ENCODE measurements around the gene MRAP2.
"Not testable (repeated sequence)": the region's sequence is repeated elsewhere in the genome, so short reads cannot be mapped to it uniquely, and the experiment has no call there.

The MRAP2 gene

GRCh38 chr6:84089081-84089480 lies 55.5 kb downstream of the MRAP2 start:
- Histone ChIP-seq H3K36me3 (ENCODE audit: control insufficient read depth, insufficient read depth, low read length) (no peaks in the 10 kb centered on the region), H3K4me3 (ENCODE audit: insufficient read depth, low read depth, low read length) (no peak overlapping the region), H3K4me1 (ENCODE audit: control insufficient read depth, insufficient read depth, low read length) (no peaks in the 10 kb centered on the region), H3K27me3 (ENCODE audit: control insufficient read depth, insufficient read depth, low read length, poor library complexity, severe bottlenecking) (no peaks in the 10 kb centered on the region), H3K27ac (ENCODE audit: insufficient read depth, low read depth, low read length, poor library complexity, severe bottlenecking) (no peak overlapping the region), H3K9me3 (ENCODE audit: control insufficient read depth, low read length) (no peaks in the 10 kb centered on the region)
- WGBS, 2 experiments: 91 to 94% methylated on average over 4 of the region's 4 CpGs

- Histone ChIP-seq H3K27me3 (ENCODE audit: control insufficient read depth, insufficient read depth, low read length, poor library complexity, severe bottlenecking) (no peaks in the 10 kb centered on the region), H3K36me3 (ENCODE audit: control insufficient read depth, insufficient read depth, low read length) (no peaks in the 10 kb centered on the region), H3K27ac (ENCODE audit: insufficient read depth, low read depth, low read length, poor library complexity, severe bottlenecking) (no peak overlapping the region), H3K4me1 (ENCODE audit: control insufficient read depth, insufficient read depth, low read length) (no peaks in the 10 kb centered on the region), H3K4me3 (ENCODE audit: insufficient read depth, low read depth, low read length) (no peak overlapping the region), H3K9me3 (ENCODE audit: control insufficient read depth, low read length) (no peaks in the 10 kb centered on the region)
- WGBS, 2 experiments: 81 to 100% methylated on average over 3 of the region's 3 CpGs
Observed at GRCh38 chr6:84089552-84089951, 56.0 kb downstream of the MRAP2 start.

DNA sequence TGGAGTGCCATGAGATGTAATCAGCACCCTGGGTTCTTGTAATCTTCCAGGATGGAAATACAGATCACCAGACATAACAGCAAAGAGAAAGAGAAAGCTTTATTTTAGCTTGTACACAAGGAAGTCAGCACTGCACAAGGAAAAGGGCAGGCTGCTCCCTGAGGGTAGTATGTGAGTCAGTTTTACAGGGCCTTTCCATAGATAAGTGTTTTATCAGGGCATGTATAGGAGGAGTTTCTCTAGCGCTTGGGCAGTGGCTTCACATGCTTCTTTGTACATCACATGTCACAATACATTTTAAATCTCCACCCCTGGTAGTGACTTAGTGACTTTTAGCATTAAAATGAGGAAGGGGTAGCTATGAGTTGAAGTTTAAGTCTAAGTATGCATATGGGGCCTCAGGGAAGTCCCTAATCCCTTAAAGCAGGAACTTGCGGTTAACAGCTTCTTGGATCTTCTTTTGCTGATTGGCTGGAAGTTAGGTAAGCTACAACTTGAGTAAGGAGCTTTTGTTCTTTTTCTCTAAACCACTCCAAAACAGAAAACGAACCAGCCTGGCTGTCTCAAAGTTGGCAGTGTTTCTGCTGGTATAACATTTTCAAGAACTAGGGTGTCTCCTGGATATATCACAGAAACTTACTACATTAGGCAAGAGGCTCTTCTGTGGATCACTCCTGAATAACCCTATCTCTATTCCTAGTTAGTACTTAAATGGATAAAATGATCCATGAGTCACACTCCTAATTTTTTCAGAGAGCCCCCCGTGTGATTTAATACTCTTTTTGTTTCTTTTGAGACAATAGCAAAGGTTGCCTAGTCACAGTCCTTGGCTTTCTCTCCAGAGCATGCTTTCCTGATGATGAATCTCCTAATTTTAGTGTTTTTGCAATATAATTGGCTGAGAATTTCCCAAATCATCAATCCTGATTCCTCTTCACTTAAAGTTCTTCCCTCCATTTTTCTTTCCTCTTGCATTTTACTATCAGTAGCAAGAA lies 60.2 kb downstream of the MRAP2 start:
- WGBS, 2 experiments: 85 to 95% methylated on average over 3 to 4 of the region's 4 CpGs
- Histone ChIP-seq H3K27ac (ENCODE audit: insufficient read depth, low read depth, low read length, poor library complexity, severe bottlenecking) (no peak overlapping the region), H3K27me3 (ENCODE audit: control insufficient read depth, insufficient read depth, low read length, poor library complexity, severe bottlenecking) (no peaks in the 10 kb centered on the region), H3K36me3 (ENCODE audit: control insufficient read depth, insufficient read depth, low read length) (no peaks in the 10 kb centered on the region), H3K4me1 (ENCODE audit: control insufficient read depth, insufficient read depth, low read length) (no peaks in the 10 kb centered on the region), H3K4me3 (ENCODE audit: insufficient read depth, low read depth, low read length) (no peak overlapping the region), H3K9me3 (ENCODE audit: control insufficient read depth, low read length) (no peaks in the 10 kb centered on the region)

DNA sequence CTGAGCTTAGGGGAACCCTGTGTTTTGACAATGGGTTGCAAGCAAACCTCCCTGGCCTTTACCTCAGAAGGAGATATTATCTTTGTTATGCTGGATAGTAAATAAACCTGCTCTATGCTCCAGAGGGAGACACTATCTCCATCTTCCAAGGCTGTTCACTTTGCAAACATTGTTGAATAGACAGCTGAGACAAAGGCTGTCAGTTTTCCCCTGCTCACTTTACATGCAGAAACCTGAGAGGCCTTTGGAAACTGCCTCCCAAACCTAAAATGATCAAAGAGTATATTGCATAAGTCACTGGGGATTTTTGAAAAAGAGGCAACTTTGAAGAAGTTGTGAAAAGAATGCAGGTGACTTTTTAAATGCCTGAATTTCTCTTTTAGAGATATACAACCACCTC lies 61.6 kb downstream of the MRAP2 start:
- H3K27ac ChIP-seq (ENCODE audit: insufficient read depth, low read depth, low read length, poor library complexity, severe bottlenecking): no peak overlapping the region
- no peaks in the 10 kb centered on the region for H3K36me3 ChIP-seq (ENCODE audit: control insufficient read depth, insufficient read depth, low read length)
- no peaks in the 10 kb centered on the region for H3K4me1 ChIP-seq (ENCODE audit: control insufficient read depth, insufficient read depth, low read length)
- no peaks in the 10 kb centered on the region for H3K9me3 ChIP-seq (ENCODE audit: control insufficient read depth, low read length)
- no peak overlapping the region for H3K4me3 ChIP-seq (ENCODE audit: insufficient read depth, low read depth, low read length)
- H3K27me3 ChIP-seq (ENCODE audit: control insufficient read depth, insufficient read depth, low read length, poor library complexity, severe bottlenecking): no peaks in the 10 kb centered on the region

GRCh38 chr6:84103029-84103428 lies 69.5 kb downstream of the MRAP2 start:
- H3K4me1 ChIP-seq (ENCODE audit: control insufficient read depth, insufficient read depth, low read length): no peaks in the 10 kb centered on the region
- 93 to 98% methylated on average over 1 of the region's 1 CpG for WGBS, 2 experiments
- H3K27me3 ChIP-seq (ENCODE audit: control insufficient read depth, insufficient read depth, low read length, poor library complexity, severe bottlenecking): no peaks in the 10 kb centered on the region
- H3K27ac ChIP-seq (ENCODE audit: insufficient read depth, low read depth, low read length, poor library complexity, severe bottlenecking): no peak overlapping the region
- no peaks in the 10 kb centered on the region for H3K36me3 ChIP-seq (ENCODE audit: control insufficient read depth, insufficient read depth, low read length)
- H3K9me3 ChIP-seq (ENCODE audit: control insufficient read depth, low read length): no peaks in the 10 kb centered on the region
- H3K4me3 ChIP-seq (ENCODE audit: insufficient read depth, low read depth, low read length): no peak overlapping the region

GRCh38 chr6:84105215-84105924 lies 71.8 kb downstream of the MRAP2 start:
- not testable (repeated sequence) for H3K9me3 ChIP-seq (ENCODE audit: control insufficient read depth, low read length); H3K4me3 ChIP-seq (ENCODE audit: insufficient read depth, low read depth, low read length); H3K27ac ChIP-seq (ENCODE audit: insufficient read depth, low read depth, low read length, poor library complexity, severe bottlenecking); H3K4me1 ChIP-seq (ENCODE audit: control insufficient read depth, insufficient read depth, low read length); H3K27me3 ChIP-seq (ENCODE audit: control insufficient read depth, insufficient read depth, low read length, poor library complexity, severe bottlenecking); H3K36me3 ChIP-seq (ENCODE audit: control insufficient read depth, insufficient read depth, low read length)
- WGBS, 2 experiments: 84 to 89% methylated on average over 3 of the region's 3 CpGs

- Histone ChIP-seq H3K4me1 (ENCODE audit: control insufficient read depth, insufficient read depth, low read length) (no peaks in the 10 kb centered on the region), H3K4me3 (ENCODE audit: insufficient read depth, low read depth, low read length) (no peak overlapping the region), H3K36me3 (ENCODE audit: control insufficient read depth, insufficient read depth, low read length) (no peaks in the 10 kb centered on the region), H3K9me3 (ENCODE audit: control insufficient read depth, low read length) (no peaks in the 10 kb centered on the region), H3K27me3 (ENCODE audit: control insufficient read depth, insufficient read depth, low read length, poor library complexity, severe bottlenecking) (no peaks in the 10 kb centered on the region), H3K27ac (ENCODE audit: insufficient read depth, low read depth, low read length, poor library complexity, severe bottlenecking) (no peak overlapping the region)
Observed at GRCh38 chr6:84107495-84107894, 73.9 kb downstream of the MRAP2 start.

DNA sequence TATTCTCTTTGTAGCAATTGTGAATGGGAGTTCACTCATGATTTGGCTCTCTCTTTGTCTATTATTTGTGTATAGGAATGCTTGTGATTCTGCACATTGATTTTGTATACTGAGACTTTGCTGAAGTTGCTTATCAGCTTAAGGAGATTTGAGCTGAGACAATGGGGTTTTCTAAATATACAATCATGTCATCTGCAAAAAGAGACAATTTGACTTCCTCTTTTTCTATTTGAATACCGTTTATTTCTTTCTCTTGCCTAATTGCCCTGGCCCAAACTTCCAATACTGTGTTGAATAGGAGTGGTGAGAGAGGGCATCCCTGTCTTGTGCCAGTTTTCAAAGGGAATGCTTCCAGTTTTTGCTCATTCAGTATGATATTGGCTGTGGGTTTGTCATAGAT lies 77.8 kb downstream of the MRAP2 start:
- not testable (repeated sequence) for H3K4me3 ChIP-seq (ENCODE audit: insufficient read depth, low read depth, low read length); H3K36me3 ChIP-seq (ENCODE audit: control insufficient read depth, insufficient read depth, low read length); H3K27me3 ChIP-seq (ENCODE audit: control insufficient read depth, insufficient read depth, low read length, poor library complexity, severe bottlenecking); H3K9me3 ChIP-seq (ENCODE audit: control insufficient read depth, low read length); H3K4me1 ChIP-seq (ENCODE audit: control insufficient read depth, insufficient read depth, low read length); H3K27ac ChIP-seq (ENCODE audit: insufficient read depth, low read depth, low read length, poor library complexity, severe bottlenecking)
- 100% methylated on average over 1 of the region's 1 CpG; no CpG with 5 or more reads in 1 of the 2 experiments for WGBS, 2 experiments

DNA sequence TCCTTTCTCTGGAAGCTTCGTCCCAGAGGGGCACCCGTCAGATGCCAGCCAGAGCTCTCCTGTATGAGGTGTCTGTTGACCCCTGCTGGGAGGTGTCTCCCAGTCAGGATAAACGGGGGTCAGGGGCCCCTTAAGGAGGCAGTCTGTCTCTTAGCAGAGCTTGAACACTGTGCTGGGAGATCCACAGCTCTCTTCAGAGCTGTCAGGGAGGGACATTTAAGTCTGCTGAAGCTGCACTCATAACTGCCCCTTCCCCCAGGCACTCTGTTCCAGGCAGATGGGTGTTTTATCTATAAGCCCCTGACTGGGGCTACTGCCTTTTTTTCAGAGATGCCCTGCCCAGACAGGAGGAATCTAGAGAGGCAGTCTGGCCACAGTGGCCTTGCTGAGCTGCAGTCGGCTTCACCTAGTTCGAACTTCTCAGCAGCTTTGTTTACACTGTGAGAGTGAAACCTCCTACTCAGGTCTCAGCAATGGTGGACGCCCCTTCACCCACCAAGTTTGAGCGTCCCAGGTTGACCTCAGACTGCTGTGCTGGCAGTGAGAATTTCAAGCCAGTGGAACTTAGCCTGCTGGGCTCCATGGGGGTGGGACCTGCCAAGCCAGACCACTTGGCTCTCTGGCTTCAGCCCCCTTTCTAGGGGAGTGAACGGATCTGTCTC lies 81.5 kb downstream of the MRAP2 start:
- not testable (repeated sequence) for H3K9me3 ChIP-seq (ENCODE audit: control insufficient read depth, low read length); H3K36me3 ChIP-seq (ENCODE audit: control insufficient read depth, insufficient read depth, low read length); H3K4me3 ChIP-seq (ENCODE audit: insufficient read depth, low read depth, low read length); H3K27me3 ChIP-seq (ENCODE audit: control insufficient read depth, insufficient read depth, low read length, poor library complexity, severe bottlenecking); H3K4me1 ChIP-seq (ENCODE audit: control insufficient read depth, insufficient read depth, low read length); H3K27ac ChIP-seq (ENCODE audit: insufficient read depth, low read depth, low read length, poor library complexity, severe bottlenecking)
- 90 to 93% methylated on average over 8 of the region's 8 CpGs for WGBS, 2 experiments

DNA sequence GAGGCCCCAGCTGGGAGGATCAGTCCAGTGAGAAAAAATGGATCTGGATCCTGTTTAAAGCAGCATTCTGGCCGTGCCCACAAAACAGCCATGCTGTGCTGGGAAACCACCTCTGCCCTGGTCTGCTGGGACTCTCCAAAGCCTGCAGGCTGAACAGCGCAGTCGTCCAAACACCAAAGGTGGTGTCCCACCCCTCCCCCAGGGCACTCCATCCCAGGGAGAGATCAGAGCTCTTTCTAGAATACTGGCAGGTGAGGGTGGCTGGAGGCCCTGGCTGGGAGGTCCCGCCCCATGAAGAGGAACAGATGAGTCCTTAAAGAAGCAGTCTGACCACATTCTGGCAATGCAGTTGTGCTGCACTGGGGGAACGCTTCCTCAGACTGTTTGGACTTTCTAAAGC lies 84.6 kb downstream of the MRAP2 start:
- H3K36me3 ChIP-seq (ENCODE audit: control insufficient read depth, insufficient read depth, low read length): no peaks in the 10 kb centered on the region
- H3K4me1 ChIP-seq (ENCODE audit: control insufficient read depth, insufficient read depth, low read length): no peaks in the 10 kb centered on the region
- no peaks in the 10 kb centered on the region for H3K27me3 ChIP-seq (ENCODE audit: control insufficient read depth, insufficient read depth, low read length, poor library complexity, severe bottlenecking)
- WGBS, 2 experiments: 90 to 93% methylated on average over 5 of the region's 5 CpGs
- H3K4me3 ChIP-seq (ENCODE audit: insufficient read depth, low read depth, low read length): no peak overlapping the region
- no peaks in the 10 kb centered on the region for H3K9me3 ChIP-seq (ENCODE audit: control insufficient read depth, low read length)
- no peak overlapping the region for H3K27ac ChIP-seq (ENCODE audit: insufficient read depth, low read depth, low read length, poor library complexity, severe bottlenecking)

All from ectodermal cell (in vitro differentiated cells).